SK-N-SH (cell line): ENCODE results near the gene CLIC3. TPM values are rescaled to one million over a fixed set of nuclear protein-coding genes. Genes with fewer than 3 reads are reported as not detected.

Experiments
- CTCF ChIA-PET: fragments of 300-600, 350-600 bp; formaldehyde crosslinking; extraction: SDS; loops from one replicate; lab custom pipeline; 2021; lab: Yijun Ruan, JAX
- POLR2A ChIA-PET: fragments of 350-600 bp; sonication (Branson Sonifier 250); formaldehyde crosslinking; extraction: SDS; loops from one replicate; lab custom pipeline; 2020; ENCODE audit warnings: antibody characterized with exemption, inconsistent platforms; lab: Yijun Ruan, JAX
- DNase-seq: peaks from one replicate; pipeline ENCODE4 v3.0.0; 2012
- H2AFZ ChIP-seq: fragments of 200-600 bp; sonication (generic); 2 replicates; pipeline ENCODE4 v1.8.1; 2016; ENCODE audit warnings: antibody characterized with exemption, mild to moderate bottlenecking, low read depth
- H3F3A ChIP-seq: fragments of 200-600 bp; sonication (generic); replicated peaks from 2 replicates; pipeline ENCODE3; 2016; ENCODE audit warnings: antibody characterized with exemption, mild to moderate bottlenecking; ENCODE audit not compliant: insufficient read depth
- H3K27ac ChIP-seq, 2 experiments: fragments of 200-500 bp in 1 of 2; fragments of 200-600 bp in 1 of 2; sonication (Bioruptor generic) in 1 of 2; sonication (generic), shearing (Covaris generic) in 1 of 2; 2 replicates each; pipeline versions ENCODE4 v1.5.1 to v1.6.1; 2014 to 2016; ENCODE audit warnings: low read depth in 2 of 2, inconsistent platforms in 1 of 2, low read length in 1 of 2, mild to moderate bottlenecking in 1 of 2, mixed read lengths in 1 of 2
- H3K27me3 ChIP-seq: fragments of 200-600 bp; sonication (generic), shearing (Covaris generic); 2 replicates; pipeline ENCODE4 v1.6.1; 2016; ENCODE audit warnings: mixed run types; ENCODE audit not compliant: insufficient read depth
- H3K36me3 ChIP-seq, 2 experiments: fragments of 200-500 bp in 1 of 2; fragments of 200-600 bp in 1 of 2; sonication (Bioruptor generic) in 1 of 2; sonication (generic) in 1 of 2; replicated peaks in 1 of 2; 2 replicates each; pipeline versions ENCODE3 to v1.5.1; 2014 to 2016; ENCODE audit warnings: low read length in 1 of 2, mild to moderate bottlenecking in 1 of 2; ENCODE audit not compliant: insufficient read depth in 2 of 2, control insufficient read depth in 1 of 2
- H3K4me1 ChIP-seq, 2 experiments: fragments of 200-500 bp in 1 of 2; fragments of 200-600 bp in 1 of 2; sonication (Bioruptor generic) in 1 of 2; sonication (generic), shearing (Covaris generic) in 1 of 2; 2 replicates each; pipeline versions ENCODE4 v1.5.1 to v1.6.1; 2014 to 2016; ENCODE audit warnings: low read depth in 1 of 2, low read length in 1 of 2, mixed run types in 1 of 2; ENCODE audit not compliant: insufficient read depth in 2 of 2, control insufficient read depth in 1 of 2
- H3K4me2 ChIP-seq: fragments of 200-600 bp; sonication (generic), shearing (Covaris generic); 2 replicates; pipeline ENCODE4 v1.6.1; 2017; ENCODE audit warnings: mixed run types
- H3K4me3 ChIP-seq, 2 experiments: fragments of 200-500 bp in 1 of 2; fragments of 200-600 bp in 1 of 2; sonication (Bioruptor generic) in 1 of 2; sonication (generic), shearing (Covaris generic) in 1 of 2; 2 replicates each; pipeline versions ENCODE4 v1.5.1 to v1.8.1; 2014 to 2016; ENCODE audit warnings: low read depth in 2 of 2, inconsistent platforms in 1 of 2, low read length in 1 of 2, mild to moderate bottlenecking in 1 of 2, mixed read lengths in 1 of 2, moderate library complexity in 1 of 2
- H3K79me2 ChIP-seq: fragments of 200-600 bp; sonication (generic); 2 replicates; pipeline ENCODE4 v1.8.1; 2017; ENCODE audit warnings: mild to moderate bottlenecking; ENCODE audit not compliant: insufficient read depth
- H3K9ac ChIP-seq: fragments of 200-600 bp; sonication (generic); 2 replicates; pipeline ENCODE4 v1.6.1; 2017; ENCODE audit warnings: mixed run types
- H3K9me2 ChIP-seq: fragments of 200-600 bp; sonication (generic); 2 replicates; pipeline ENCODE4 v1.6.1; 2017; ENCODE audit warnings: mixed run types
- H3K9me3 ChIP-seq: fragments of 200-600 bp; sonication (generic); 2 replicates; pipeline ENCODE4 v1.6.1; 2017; ENCODE audit warnings: mixed run types, mild to moderate bottlenecking, moderate library complexity
- H4K20me1 ChIP-seq: fragments of 200-600 bp; sonication (generic); 2 replicates; pipeline ENCODE4 v1.6.1; 2017; ENCODE audit warnings: mild to moderate bottlenecking, mixed run types; ENCODE audit not compliant: insufficient read depth
- ELF1 ChIP-seq: IDR thresholded peaks from 2 replicates; pipeline ENCODE4 v1.4.0; 2012
- FOXM1 ChIP-seq: IDR thresholded peaks from 2 replicates; pipeline ENCODE4 v1.4.0; 2012; ENCODE audit warnings: low read depth, mild to moderate bottlenecking
- IRF3 ChIP-seq: fragments of 150-350 bp; IDR thresholded peaks from 2 replicates; pipeline ENCODE4 v1.6.1; 2016; ENCODE audit warnings: mild to moderate bottlenecking, low read depth, low read length
- MEF2A ChIP-seq: IDR thresholded peaks from 2 replicates; pipeline ENCODE4 v1.4.0; 2012; ENCODE audit warnings: low read depth, borderline replicate concordance
- PBX3 ChIP-seq: IDR thresholded peaks from 2 replicates; pipeline ENCODE4; 2012
- RXRA ChIP-seq: IDR thresholded peaks from 2 replicates; pipeline ENCODE4 v1.4.0; 2012; ENCODE audit warnings: low read depth, mild to moderate bottlenecking, borderline replicate concordance
- TCF12 ChIP-seq: IDR thresholded peaks from 2 replicates; pipeline ENCODE4 v1.4.0; 2012
- WGBS: methylation state at CpG from one replicate; pipeline ENCODE4 v1.1.6; 2017; ENCODE audit warnings: low lambda C conversion rate; 5-methylcytosine and 5-hydroxymethylcytosine counted together
- polyA plus RNA-seq, 3 experiments: library from polyadenylated mRNA; depleted of rRNA; stranded (reverse); fragments of >200 nt; gene quantifications; 2 replicates each; pipeline ENCODE4 v1.2.3, GENCODE V29; 2012
- TF ChIP-seq, protein P1 (sequence below): IDR thresholded peaks from 2 replicates; pipeline ENCODE4 v1.4.0; 2012; ENCODE audit warnings: low read depth, borderline replicate concordance
- TF ChIP-seq, protein P2 (sequence below): IDR thresholded peaks from 2 replicates; pipeline ENCODE4 v1.4.0; 2012; ENCODE audit warnings: low read depth, borderline replicate concordance

CLIC3 gene
- polyA plus RNA-seq, 1 of the 3 experiments (the other 2 are of a cell fraction): 1.0 TPM

GRCh38 chr9:136983656-136984314 lies 12.6 kb downstream of the CLIC3 start:
- Histone ChIP-seq H3K79me2 (no peaks in the 10 kb centered on the region), H3K27me3 (no peaks in the 10 kb centered on the region), H3K9me3 (no peaks in the 10 kb centered on the region), H2AFZ (no peak overlapping the region), H3K36me3 (no peaks in the 10 kb centered on the region), H3K27ac (no peak overlapping the region), H3F3A (peaks cover 4% of the 10 kb centered on the region), H4K20me1 (no peaks in the 10 kb centered on the region), H3K4me2 (no peak overlapping the region), H3K9ac (no peak overlapping the region), H3K4me1 (peaks cover 0 to 5% of the 10 kb centered on the region in 2 experiments; a peak in 1 of 4 replicates), H3K4me3 (no peak overlapping the region), H3K9me2 (no peaks in the 10 kb centered on the region)
- 67% methylated on average over 4 of the region's 11 CpGs for WGBS
- CTCF ChIA-PET: interaction anchor here (3.6 kb wide), 1 partner anchor 45 kb away, joined by 14 read pairs; the partner anchor contains the start of gene ABCA2
- DNase-seq: no peak
- POLR2A ChIA-PET: no interaction called here
- TF ChIP-seq, protein P1, sequence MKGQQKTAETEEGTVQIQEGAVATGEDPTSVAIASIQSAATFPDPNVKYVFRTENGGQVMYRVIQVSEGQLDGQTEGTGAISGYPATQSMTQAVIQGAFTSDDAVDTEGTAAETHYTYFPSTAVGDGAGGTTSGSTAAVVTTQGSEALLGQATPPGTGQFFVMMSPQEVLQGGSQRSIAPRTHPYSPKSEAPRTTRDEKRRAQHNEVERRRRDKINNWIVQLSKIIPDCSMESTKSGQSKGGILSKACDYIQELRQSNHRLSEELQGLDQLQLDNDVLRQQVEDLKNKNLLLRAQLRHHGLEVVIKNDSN: no peak
- TF ChIP-seq FOXM1 (no peak), IRF3 (no peak), RXRA (no peak), TCF12 (no peak), MEF2A (no peak)
- TF ChIP-seq, protein P2, sequence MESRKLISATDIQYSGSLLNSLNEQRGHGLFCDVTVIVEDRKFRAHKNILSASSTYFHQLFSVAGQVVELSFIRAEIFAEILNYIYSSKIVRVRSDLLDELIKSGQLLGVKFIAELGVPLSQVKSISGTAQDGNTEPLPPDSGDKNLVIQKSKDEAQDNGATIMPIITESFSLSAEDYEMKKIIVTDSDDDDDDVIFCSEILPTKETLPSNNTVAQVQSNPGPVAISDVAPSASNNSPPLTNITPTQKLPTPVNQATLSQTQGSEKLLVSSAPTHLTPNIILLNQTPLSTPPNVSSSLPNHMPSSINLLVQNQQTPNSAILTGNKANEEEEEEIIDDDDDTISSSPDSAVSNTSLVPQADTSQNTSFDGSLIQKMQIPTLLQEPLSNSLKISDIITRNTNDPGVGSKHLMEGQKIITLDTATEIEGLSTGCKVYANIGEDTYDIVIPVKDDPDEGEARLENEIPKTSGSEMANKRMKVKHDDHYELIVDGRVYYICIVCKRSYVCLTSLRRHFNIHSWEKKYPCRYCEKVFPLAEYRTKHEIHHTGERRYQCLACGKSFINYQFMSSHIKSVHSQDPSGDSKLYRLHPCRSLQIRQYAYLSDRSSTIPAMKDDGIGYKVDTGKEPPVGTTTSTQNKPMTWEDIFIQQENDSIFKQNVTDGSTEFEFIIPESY: no peak

GRCh38 chr9:136983167-136983566 lies 13.2 kb downstream of the CLIC3 start:
- CTCF ChIA-PET: interaction anchor here (2.6 to 3.6 kb wide), 2 partner anchors 46 to 52 kb away, joined by 13 to 14 read pairs; partner anchors contain the start of gene ABCA2

More at GRCh38 chr9:136983167-136983566, 13.2 kb downstream of the CLIC3 start:
- POLR2A ChIA-PET: no interaction called here
- H2AFZ ChIP-seq: no peak overlapping the region
- no peak overlapping the region for H3K4me2 ChIP-seq
- peaks cover 0 to 5% of the 10 kb centered on the region in 2 experiments; a peak in 1 of 4 replicates for H3K4me1 ChIP-seq
- TF ChIP-seq ELF1: no peak
- TF ChIP-seq, protein P2: no peak
- no peak for TF ChIP-seq PBX3
- H3K9me3 ChIP-seq: no peaks in the 10 kb centered on the region
- no peaks in the 10 kb centered on the region for H3K36me3 ChIP-seq
- H3K27ac ChIP-seq: no peak overlapping the region
- no peaks in the 10 kb centered on the region for H3K9me2 ChIP-seq
- H3K27me3 ChIP-seq: no peaks in the 10 kb centered on the region
- no peaks in the 10 kb centered on the region for H4K20me1 ChIP-seq
- peaks cover 4% of the 10 kb centered on the region for H3F3A ChIP-seq
- WGBS: 96% methylated on average over 8 of the region's 9 CpGs
- no peaks in the 10 kb centered on the region for H3K79me2 ChIP-seq
- H3K9ac ChIP-seq: no peak overlapping the region
- DNase-seq: no peak
- H3K4me3 ChIP-seq: no peak overlapping the region
